AG04450 (cell line): Measurements from ENCODE around the gene TRAPPC2L. TPM values are rescaled to one million over a fixed set of nuclear protein-coding genes. Genes with fewer than 3 reads are reported as not detected.

Experiments used
- CTCF ChIA-PET: fragments of 300-600, 350-600 bp; formaldehyde crosslinking; extraction: SDS; loops from one replicate; lab custom pipeline; 2022; ENCODE audit warnings: antibody characterized with exemption, inconsistent platforms; lab: Charles Lee
- POLR2A ChIA-PET: fragments of 350-600 bp; formaldehyde crosslinking; extraction: SDS; loops from one replicate; lab custom pipeline; 2021; ENCODE audit warnings: antibody characterized with exemption, inconsistent platforms; lab: Yijun Ruan, JAX
- DNase-seq: peaks from one replicate; pipeline ENCODE4 v3.0.0-alpha.2; 2011; ENCODE audit warnings: low read depth, low spot score
- H3K27ac ChIP-seq: one replicate; pipeline ENCODE4 v1.5.1; 2012; ENCODE audit warnings: low read depth, low read length, control low read depth
- H3K27me3 ChIP-seq: one replicate; pipeline ENCODE4 v1.6.0; 2012; ENCODE audit warnings: low read length; ENCODE audit not compliant: control insufficient read depth, insufficient read depth
- H3K4me3 ChIP-seq: 2 replicates; pipeline ENCODE4 v1.5.1; 2011; ENCODE audit warnings: mild to moderate bottlenecking, low read depth, low read length, control low read depth
- H3K9me3 ChIP-seq: 2 replicates; pipeline ENCODE4 v1.5.1; 2012; ENCODE audit warnings: low read length; ENCODE audit not compliant: control insufficient read depth, insufficient read depth
- polyA plus RNA-seq: library from polyadenylated mRNA; depleted of rRNA; stranded (reverse); fragments of >200 nt; gene quantifications from 2 replicates; pipeline ENCODE4 v1.2.3, GENCODE V29; 2011
- TF ChIP-seq, protein P1 (sequence below): IDR thresholded peaks from 2 replicates; pipeline ENCODE4 v1.5.1; 2011; ENCODE audit warnings: low read depth, low read length, control low read depth, inconsistent platforms

Gene TRAPPC2L
- polyA plus RNA-seq, 1 experiment, result 72.8 TPM

DNA sequence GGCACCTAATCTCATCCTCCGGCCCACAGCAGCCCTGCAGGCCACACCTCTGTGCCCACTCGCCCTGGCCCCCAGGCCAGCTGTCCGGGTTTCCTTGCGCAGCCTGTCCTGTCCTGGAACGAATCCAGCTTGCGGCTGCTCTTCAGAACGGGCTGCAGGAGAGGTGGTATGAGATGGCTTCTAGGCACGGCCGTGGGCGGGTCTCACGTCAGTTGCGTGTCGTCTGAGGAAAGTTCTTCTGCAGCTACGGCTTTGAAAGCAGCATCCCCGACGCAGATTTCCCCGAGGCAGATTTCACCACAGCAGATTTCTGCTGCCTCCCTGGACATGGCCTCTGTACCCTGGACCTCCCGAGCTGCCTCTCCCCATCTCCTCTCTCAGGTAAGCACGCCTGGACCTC, 18.4 kb upstream of the TRAPPC2L start:
- CTCF ChIA-PET, result no interaction called here
- TF ChIP-seq, protein P1, sequence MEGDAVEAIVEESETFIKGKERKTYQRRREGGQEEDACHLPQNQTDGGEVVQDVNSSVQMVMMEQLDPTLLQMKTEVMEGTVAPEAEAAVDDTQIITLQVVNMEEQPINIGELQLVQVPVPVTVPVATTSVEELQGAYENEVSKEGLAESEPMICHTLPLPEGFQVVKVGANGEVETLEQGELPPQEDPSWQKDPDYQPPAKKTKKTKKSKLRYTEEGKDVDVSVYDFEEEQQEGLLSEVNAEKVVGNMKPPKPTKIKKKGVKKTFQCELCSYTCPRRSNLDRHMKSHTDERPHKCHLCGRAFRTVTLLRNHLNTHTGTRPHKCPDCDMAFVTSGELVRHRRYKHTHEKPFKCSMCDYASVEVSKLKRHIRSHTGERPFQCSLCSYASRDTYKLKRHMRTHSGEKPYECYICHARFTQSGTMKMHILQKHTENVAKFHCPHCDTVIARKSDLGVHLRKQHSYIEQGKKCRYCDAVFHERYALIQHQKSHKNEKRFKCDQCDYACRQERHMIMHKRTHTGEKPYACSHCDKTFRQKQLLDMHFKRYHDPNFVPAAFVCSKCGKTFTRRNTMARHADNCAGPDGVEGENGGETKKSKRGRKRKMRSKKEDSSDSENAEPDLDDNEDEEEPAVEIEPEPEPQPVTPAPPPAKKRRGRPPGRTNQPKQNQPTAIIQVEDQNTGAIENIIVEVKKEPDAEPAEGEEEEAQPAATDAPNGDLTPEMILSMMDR, result no peak
- POLR2A ChIA-PET, result no interaction called here
- DNase-seq, result no peak
- no peak overlapping the region for H3K4me3 ChIP-seq
- H3K9me3 ChIP-seq, result no peaks in the 10 kb centered on the region
- no peak overlapping the region for H3K27ac ChIP-seq
- no peaks in the 10 kb centered on the region for H3K27me3 ChIP-seq

DNA sequence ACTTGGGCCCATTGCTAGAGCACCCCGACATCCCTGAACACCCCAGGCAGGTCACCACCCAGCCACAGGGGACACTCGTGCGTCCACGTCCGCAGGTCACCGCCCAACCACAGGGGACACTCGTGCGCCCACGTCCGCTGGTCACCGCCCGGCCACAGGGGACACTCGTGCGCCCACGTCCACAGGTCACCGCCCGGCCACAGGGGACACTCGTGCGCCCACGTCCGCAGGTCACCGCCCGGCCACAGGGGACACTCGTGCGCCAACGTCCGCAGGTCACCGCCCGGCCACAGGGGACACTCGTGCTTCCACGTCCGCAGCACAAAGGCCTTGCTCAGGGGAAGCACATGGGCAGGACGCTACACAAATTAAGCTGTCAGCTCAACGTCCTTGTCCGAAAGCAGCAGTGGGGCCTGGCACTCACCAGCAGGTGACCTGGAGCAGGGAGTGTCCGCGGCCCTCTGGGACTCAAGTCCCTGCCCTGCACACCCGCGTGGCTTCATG, 17.8 kb upstream of the TRAPPC2L start:
- no peak for DNase-seq
- H3K27me3 ChIP-seq, result no peaks in the 10 kb centered on the region
- no peak overlapping the region for H3K27ac ChIP-seq
- TF ChIP-seq, protein P1, result no peak
- ChIA-PET CTCF (no interaction called here), POLR2A (no interaction called here)
- H3K9me3 ChIP-seq, result no peaks in the 10 kb centered on the region
- H3K4me3 ChIP-seq, result no peak overlapping the region

DNA sequence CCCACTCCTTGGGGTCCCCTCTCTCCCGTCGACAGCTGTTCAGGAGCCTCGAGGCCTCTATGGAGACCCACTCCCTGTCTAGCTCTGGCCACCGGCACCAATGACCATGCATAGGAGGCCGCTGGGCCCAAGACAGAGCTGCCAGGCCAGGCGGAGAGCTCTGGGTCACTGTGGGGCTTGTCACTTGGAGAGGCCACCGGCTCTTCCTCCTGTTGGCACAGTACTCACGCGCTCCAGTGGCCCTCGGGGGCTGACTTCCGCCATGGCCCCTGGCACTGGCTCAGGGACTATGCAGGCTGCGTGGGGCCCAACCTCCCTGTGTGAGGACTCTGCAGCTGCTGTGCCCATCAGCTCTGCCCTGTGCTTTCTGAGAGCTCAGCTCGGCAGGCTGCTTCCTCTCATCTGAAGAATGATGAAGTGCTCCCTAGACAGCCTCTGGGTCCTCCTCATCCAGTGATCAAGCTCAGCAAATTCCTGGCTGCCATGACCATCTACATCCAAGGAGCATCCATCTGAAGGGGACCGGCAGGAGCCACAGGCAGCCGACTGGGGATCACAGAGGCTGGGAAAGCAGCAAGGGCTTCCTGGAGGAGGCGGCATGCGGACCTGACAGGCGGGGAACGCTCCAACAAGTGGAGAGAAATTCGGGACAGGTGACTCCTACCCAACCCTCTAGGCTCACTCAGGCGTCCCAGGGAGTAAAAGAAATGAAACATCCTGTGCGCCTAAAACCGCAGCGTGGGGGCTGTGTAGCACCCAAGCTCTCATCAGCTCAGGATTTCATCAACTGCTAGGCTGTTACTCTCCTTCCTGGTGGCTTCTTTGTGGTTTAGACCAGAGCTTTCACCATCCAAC, 17.0 kb upstream of the TRAPPC2L start:
- ChIA-PET CTCF (no interaction called here), POLR2A (no interaction called here)
- TF ChIP-seq, protein P1, result no peak
- Histone ChIP-seq H3K9me3 (no peaks in the 10 kb centered on the region), H3K27me3 (no peaks in the 10 kb centered on the region), H3K4me3 (no peak overlapping the region), H3K27ac (no peak overlapping the region)
- DNase-seq, result no peak

DNA sequence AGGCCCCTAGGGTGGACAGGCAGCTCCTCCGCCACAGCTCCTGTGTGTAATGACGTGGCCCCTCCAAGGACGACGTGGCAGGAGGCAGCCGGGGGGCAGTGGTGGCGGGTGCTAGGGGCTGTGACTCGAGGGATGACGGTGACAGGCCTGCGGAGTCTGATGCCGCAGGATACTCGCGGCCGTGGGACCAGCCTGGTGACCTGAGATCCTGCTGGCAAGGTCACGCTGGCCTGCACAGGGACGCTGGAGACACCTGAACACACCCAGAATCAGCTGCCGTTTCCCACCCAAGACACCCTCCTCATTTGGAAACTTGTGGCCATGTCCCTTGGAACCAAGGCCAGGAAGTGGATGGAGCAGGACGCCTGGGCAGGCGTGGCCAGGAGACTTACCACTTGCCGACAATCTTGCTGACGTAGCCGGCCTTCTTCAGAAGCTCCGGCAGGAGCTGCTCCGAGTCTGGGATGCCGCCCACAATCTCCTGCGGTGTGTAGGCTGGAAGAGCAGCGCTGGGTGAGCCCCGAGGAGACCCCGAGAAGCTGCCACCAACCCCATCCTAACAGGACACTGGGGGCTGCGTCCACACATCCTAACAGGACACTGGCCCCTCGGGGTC, 16.2 kb upstream of the TRAPPC2L start:
- no peaks in the 10 kb centered on the region for H3K27me3 ChIP-seq
- ChIA-PET POLR2A (no interaction called here), CTCF (no interaction called here)
- TF ChIP-seq, protein P1, result no peak
- H3K27ac ChIP-seq, result no peak overlapping the region
- H3K4me3 ChIP-seq, result no peak overlapping the region
- DNase-seq, result no peak
- H3K9me3 ChIP-seq, result no peaks in the 10 kb centered on the region
